C4-2B (cell line): Measurements from ENCODE around the gene AOC1.

Experiments used
- CTCF ChIP-seq: fragments of 450-650 bp; conservative IDR thresholded peaks from 2 replicates; pipeline ENCODE4 v1.5.1; 2017; ENCODE audit warnings: mild to moderate bottlenecking
- ZFX ChIP-seq: fragments of 450-650 bp; IDR thresholded peaks from 2 replicates; pipeline ENCODE4 v1.6.1; 2017

- TF ChIP-seq CTCF (no peak), ZFX (no peak)
These were observed at the start of gene AOC1 for GRCh38 chr7:150852371-150852905.
